Ishikawa (cell line): ENCODE data around the gene SELENOS.

Experiments used
- CREB1 ChIP-seq: IDR thresholded peaks from 2 replicates; pipeline ENCODE4 v1.6.1; 2012; ENCODE audit warnings: low read depth
- EGR1 ChIP-seq: IDR thresholded peaks from 2 replicates; pipeline ENCODE4 v1.6.1; 2012
- EP300 ChIP-seq: IDR thresholded peaks from 2 replicates; pipeline ENCODE4 v1.6.1; 2012; ENCODE audit warnings: borderline replicate concordance
- FOXM1 ChIP-seq: IDR thresholded peaks from 2 replicates; pipeline ENCODE4 v1.6.1; 2012; ENCODE audit warnings: low read depth, borderline replicate concordance
- MAX ChIP-seq: IDR thresholded peaks from 2 replicates; pipeline ENCODE4 v1.6.1; 2012
- NFIC ChIP-seq: IDR thresholded peaks from 2 replicates; pipeline ENCODE4 v1.6.1; 2012
- RAD21 ChIP-seq: IDR thresholded peaks from 2 replicates; pipeline ENCODE4 v1.6.1; 2012; ENCODE audit warnings: low read depth
- TAF1 ChIP-seq: IDR thresholded peaks from 2 replicates; pipeline ENCODE4 v1.6.1; 2012; ENCODE audit warnings: low read depth, mild to moderate bottlenecking
- TCF12 ChIP-seq: IDR thresholded peaks from 2 replicates; pipeline ENCODE4 v1.6.1; 2012; ENCODE audit warnings: low read depth
- TEAD4 ChIP-seq: IDR thresholded peaks from 2 replicates; pipeline ENCODE4 v1.6.1; 2012
- ZBTB7A ChIP-seq: IDR thresholded peaks from 2 replicates; pipeline ENCODE4 v1.6.1; 2012; ENCODE audit warnings: low read depth
- TF ChIP-seq, protein P1 (sequence below): IDR thresholded peaks from 2 replicates; pipeline ENCODE4 v1.6.1; 2012; ENCODE audit warnings: low read depth, mild to moderate bottlenecking
- TF ChIP-seq, protein P2 (sequence below): IDR thresholded peaks from 2 replicates; pipeline ENCODE4 v1.6.1; 2012

Gene SELENOS

GRCh38 chr15:101273534-101273933, 3.8 kb downstream of the SELENOS start:
- TF ChIP-seq EGR1 (no peak), TCF12 (no peak)

GRCh38 chr15:101272584-101272983, 4.7 kb downstream of the SELENOS start:
- TF ChIP-seq EP300: no peak

GRCh38 chr15:101269479-101270223, 7.6 kb downstream of the SELENOS start:
- TF ChIP-seq RAD21: no peak
- 0 out of 2 replicates have a peak, but pooled peaks have one; percentile 25 for TF ChIP-seq MAX

- TF ChIP-seq RAD21: no peak
- TF ChIP-seq, protein P1, sequence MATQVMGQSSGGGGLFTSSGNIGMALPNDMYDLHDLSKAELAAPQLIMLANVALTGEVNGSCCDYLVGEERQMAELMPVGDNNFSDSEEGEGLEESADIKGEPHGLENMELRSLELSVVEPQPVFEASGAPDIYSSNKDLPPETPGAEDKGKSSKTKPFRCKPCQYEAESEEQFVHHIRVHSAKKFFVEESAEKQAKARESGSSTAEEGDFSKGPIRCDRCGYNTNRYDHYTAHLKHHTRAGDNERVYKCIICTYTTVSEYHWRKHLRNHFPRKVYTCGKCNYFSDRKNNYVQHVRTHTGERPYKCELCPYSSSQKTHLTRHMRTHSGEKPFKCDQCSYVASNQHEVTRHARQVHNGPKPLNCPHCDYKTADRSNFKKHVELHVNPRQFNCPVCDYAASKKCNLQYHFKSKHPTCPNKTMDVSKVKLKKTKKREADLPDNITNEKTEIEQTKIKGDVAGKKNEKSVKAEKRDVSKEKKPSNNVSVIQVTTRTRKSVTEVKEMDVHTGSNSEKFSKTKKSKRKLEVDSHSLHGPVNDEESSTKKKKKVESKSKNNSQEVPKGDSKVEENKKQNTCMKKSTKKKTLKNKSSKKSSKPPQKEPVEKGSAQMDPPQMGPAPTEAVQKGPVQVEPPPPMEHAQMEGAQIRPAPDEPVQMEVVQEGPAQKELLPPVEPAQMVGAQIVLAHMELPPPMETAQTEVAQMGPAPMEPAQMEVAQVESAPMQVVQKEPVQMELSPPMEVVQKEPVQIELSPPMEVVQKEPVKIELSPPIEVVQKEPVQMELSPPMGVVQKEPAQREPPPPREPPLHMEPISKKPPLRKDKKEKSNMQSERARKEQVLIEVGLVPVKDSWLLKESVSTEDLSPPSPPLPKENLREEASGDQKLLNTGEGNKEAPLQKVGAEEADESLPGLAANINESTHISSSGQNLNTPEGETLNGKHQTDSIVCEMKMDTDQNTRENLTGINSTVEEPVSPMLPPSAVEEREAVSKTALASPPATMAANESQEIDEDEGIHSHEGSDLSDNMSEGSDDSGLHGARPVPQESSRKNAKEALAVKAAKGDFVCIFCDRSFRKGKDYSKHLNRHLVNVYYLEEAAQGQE: no peak
- no peak for TF ChIP-seq EP300
- TF ChIP-seq EGR1: no peak
- TF ChIP-seq NFIC: no peak
- no peak for TF ChIP-seq MAX
- no peak for TF ChIP-seq TCF12
- TF ChIP-seq TEAD4: no peak
These were observed 9.8 kb downstream of the SELENOS start for GRCh38 chr15:101267320-101268104.

DNA sequence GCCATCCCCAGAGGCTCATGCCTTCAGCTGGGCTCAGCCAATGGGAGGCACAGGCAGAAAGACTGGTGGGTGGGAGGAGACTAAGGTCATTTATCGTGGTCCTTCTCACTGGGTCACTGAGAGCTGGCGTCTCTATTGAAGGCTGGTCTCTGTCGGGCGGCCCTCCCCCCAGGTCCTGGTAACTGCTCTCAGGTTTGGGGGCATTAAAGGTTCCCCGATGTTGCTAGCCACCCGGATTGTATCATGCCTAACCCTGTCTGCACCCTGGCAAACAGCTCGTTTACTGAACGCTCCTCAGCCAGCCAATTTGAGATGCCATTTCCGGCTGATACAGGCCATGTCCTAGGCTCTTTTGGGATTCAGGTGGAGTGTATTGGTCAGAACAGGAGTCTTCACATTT, 10.5 kb downstream of the SELENOS start:
- TF ChIP-seq NFIC: no peak
- TF ChIP-seq FOXM1: no peak
- TF ChIP-seq, protein P2, sequence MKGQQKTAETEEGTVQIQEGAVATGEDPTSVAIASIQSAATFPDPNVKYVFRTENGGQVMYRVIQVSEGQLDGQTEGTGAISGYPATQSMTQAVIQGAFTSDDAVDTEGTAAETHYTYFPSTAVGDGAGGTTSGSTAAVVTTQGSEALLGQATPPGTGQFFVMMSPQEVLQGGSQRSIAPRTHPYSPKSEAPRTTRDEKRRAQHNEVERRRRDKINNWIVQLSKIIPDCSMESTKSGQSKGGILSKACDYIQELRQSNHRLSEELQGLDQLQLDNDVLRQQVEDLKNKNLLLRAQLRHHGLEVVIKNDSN: no peak
- TF ChIP-seq EGR1: no peak
- TF ChIP-seq MAX: no peak
- no peak for TF ChIP-seq TCF12
- TF ChIP-seq, protein P1: no peak
- no peak for TF ChIP-seq TEAD4
- no peak for TF ChIP-seq CREB1
- TF ChIP-seq TAF1: no peak

DNA sequence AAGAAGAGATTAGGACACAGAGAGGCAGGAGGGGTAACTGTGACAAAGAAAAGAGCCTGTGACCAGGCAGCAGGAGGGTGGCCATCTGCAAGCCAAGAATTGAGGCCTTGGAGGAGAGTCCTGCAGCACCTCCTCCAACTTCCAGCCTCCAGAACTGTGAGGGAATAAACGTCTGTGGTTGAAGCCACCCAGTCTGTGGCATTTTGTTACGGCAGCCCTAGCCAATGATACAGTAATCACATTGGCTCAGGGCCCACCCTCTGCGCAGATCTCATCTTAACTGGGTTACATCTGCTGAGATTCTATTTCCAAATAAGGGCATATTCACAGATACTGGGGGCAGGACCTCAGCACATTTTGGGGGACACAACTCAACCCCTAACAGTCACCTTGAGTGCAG, 11.3 kb downstream of the SELENOS start:
- TF ChIP-seq, protein P1: no peak
- TF ChIP-seq EGR1: no peak
- TF ChIP-seq ZBTB7A: no peak
- TF ChIP-seq, protein P2: no peak
- TF ChIP-seq NFIC: no peak
